Gastrocnemius medialis (tissue), 4 donors: ENCODE results near the gene MACROD1.

Experiments used
- CTCF ChIP-seq, 5 experiments: fragments of 450-650 bp in 3 of 5; fragments of 200-600 bp in 2 of 5; sonication (generic) in 2 of 5; IDR thresholded peaks in 4 of 5; conservative IDR thresholded peaks in 1 of 5; 1 replicate in 4 of 5; 2 replicates in 1 of 5; pipeline ENCODE4 v1.5.1; 2016 to 2019; ENCODE audit warnings: antibody characterized with exemption in 5 of 5, mild to moderate bottlenecking in 3 of 5, moderate library complexity in 3 of 5
- POLR2A ChIP-seq, 2 donors: fragments of 450-650 bp; IDR thresholded peaks; one replicate each; pipeline ENCODE4 v1.6.1; 2017; ENCODE audit warnings: antibody characterized with exemption in 2 of 2, mild to moderate bottlenecking in 2 of 2, moderate library complexity in 2 of 2

GRCh38 chr11:64068705-64069400 lies 97.1 kb downstream of the MACROD1 start:
- TF ChIP-seq CTCF (IDR thresholded peaks at IDR 0.05 in 4 of 5, conservative IDR thresholded peaks at IDR 0.05 in 1 of 5) (no peak), POLR2A (IDR thresholded peaks at IDR 0.05) (no peak)
